GM18520 (cell line): Measurements from ENCODE around the gene XPO4.
A peak's percentile ranks its signal among the peaks of the same experiment; 100 is the strongest.
"Not testable (repeated sequence)": the region's sequence is repeated elsewhere in the genome, so short reads cannot be mapped to it uniquely, and the experiment has no call there.

ENCODE experiments used
- ATAC-seq: cut with Tn5 transposase; IDR thresholded peaks from one replicate; pipeline ENCODE4 v1.9.1; 2021; ENCODE audit not compliant: unreplicated experiment

XPO4 gene

DNA sequence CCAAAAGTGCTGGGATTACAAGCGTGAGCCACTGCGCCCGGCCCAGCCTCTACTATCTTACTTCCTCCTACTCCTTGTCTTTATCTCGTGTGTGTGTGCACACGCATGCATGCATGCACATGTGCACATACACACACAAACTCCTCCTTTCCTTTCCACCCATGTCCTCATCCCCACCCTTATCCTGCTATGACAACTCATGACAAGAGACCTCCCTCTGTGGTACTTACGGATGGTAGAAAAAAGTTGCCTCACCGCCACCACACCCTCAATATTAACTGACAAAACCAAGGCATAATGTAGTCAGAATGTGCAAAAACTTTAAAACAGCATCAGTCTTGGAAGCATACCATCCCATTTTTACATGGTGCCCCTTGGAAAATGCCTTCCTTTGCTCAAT, 112.9 kb downstream of the XPO4 start:
- no peak for ATAC-seq

DNA sequence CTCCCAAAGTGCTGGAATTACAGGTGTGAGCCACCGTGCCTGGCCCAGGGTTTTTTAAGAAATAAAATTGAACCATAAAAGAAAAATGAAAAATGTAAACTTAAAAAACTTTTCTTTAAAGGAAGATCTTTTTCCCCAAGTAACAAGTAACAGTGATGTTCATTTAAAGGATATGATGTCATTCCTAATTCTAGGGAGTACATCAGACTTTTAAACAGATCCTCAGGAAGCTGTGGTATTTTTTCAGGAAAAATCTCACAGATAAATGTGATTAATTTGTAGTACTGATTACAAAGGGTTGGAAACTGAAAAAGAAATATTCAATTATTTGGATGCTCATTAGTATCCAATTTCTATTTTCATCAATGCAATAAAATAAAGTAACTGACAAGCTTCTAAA, 114.2 kb downstream of the XPO4 start:
- no peak for ATAC-seq

DNA sequence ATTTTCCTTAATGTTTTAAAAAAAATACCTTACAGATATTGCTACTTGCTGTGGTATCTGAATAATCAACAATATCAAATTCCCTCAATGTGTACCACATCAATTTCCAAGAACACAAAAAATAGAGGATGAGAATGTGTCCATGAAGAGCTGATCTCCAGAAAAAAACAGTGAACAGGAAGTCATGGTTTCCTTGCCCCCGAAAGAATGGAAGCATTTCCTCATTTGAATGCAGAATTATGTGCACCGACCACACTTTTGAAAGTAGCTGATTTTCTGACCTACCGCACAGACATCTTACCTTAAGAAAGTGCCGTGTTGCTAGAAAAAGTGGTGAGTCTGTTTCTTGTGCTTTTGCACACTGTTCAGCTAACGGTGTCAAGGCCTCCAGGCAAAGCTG, 115.4 kb downstream of the XPO4 start:
- no peak for ATAC-seq

DNA sequence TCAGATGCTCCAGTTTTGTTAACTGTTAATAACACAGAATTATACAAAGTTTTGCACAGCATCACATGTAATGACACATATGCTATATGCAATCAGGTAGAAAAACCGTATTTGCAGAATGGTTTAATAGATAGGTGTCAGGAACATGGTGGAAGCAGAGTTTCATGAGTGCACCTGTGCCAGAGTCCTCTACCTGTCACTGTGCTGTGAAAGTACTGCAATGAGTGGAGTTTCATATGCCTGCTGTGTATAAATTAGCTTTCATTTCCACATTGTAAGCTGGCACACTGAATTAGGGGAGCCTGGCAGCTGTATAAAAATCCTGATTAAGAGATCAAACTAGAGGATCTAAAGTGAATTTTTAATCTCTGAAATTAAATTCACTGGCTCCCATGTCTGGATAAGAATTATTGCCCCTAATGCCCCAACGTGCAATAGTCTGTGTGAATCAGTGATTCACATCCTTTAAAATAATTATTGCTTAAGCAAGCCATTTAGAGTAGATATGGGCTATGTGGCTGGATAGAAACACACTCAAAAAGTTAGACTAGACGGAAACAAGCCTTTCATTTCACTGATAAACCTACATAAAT, 120.3 kb downstream of the XPO4 start:
- peak; percentile 80 for ATAC-seq

- no peak for ATAC-seq
These were observed 122.2 kb downstream of the XPO4 start for GRCh38 chr13:20780317-20780716.

DNA sequence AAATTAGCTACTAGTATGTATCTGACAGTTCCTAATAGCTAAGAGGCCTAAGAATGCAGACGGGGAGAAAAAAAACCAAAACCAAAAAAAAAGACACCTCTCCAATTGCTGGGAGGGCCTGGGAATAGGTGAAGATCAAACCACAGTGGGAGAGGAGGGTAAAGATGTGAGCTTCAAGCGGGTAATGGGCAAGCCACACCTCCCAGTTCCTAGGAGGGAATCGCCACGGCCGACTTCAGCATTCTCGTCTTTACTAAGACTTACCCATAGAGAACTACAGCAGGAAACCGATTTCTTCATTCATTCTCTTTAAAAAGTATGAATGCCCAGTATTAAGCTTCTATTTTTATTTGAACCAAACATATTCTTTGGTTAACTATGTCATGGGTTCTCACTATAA, 123.1 kb downstream of the XPO4 start:
- no peak for ATAC-seq

- no peak for ATAC-seq
These were observed 124.2 kb downstream of the XPO4 start for GRCh38 chr13:20778311-20778710.

GRCh38 chr13:20776751-20777150, 125.8 kb downstream of the XPO4 start:
- no peak for ATAC-seq

- no peak for ATAC-seq
These were observed 126.6 kb downstream of the XPO4 start for GRCh38 chr13:20775961-20776360.

DNA sequence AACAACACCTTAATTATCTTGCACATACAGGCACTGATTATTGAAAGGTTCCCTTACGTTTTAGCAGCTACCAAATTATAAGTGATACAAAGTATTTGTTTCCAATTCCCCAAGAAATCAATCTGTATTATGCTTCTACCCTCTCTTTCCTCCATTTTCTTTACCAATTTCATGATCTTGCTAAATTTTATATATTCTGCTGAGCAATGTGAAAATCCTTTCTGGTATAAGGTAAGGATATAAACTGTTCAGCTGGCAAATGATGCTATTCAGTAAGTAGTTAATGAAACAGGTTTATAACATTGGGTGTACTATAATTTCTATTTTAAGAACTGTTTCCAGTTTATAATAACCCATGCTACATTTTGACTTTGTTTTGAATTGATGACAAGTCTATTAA, 127.8 kb downstream of the XPO4 start:
- no peak for ATAC-seq

DNA sequence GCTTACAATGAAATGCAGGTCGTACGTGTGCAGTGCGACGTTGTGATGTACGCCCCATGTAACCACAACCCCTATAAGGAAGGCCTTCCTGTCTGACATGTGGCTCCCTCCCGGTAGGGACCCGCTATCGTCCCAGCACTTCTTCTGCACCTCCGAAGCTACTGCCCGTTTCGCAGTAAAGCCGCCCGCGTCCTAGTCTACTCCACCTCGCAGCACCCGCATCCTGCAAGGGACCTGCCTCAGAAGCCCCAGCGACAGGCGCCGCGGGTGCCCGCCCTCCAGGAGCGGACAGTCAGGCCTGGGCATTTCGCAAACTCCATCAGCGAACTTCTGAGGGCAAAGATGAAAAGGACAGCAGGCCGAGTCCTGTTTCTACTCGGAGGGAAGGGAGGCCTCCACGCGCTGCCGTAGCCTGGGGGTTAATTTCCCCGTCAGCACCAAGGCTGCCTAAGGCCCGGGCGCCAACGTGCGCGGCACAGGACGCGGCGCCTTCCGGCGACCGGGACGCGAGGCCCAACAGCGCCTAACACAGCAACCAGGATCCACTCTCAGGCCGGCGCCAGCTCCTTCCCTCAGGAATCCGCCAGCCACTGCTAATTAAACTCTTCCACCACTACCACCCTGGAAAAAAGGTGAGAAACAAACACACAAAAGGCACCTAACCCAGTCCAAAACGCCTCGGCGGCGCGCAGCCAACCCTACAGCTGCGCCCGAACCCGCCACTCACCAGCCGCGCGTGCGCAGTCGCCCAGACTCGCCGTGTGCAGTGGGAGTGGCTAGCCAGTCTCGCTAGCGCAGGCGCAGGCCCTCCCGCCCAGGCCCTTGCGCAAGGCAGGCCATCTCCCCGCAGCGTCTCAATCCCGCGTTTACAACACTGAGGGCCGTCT, 129.1 kb downstream of the XPO4 start, which contains the start of gene EEF1AKMT1:
EEF1AKMT1 (minus strand) TSS at position 768 of the 887 bp plus-strand sequence. CDS start 16,363 bp downstream, outside the sequence.
- peak; percentile 87 for ATAC-seq

GRCh38 chr13:20772401-20773131, 130.0 kb downstream of the XPO4 start:
- ATAC-seq: no peak

- no peak for ATAC-seq
These were observed 132.7 kb downstream of the XPO4 start for GRCh38 chr13:20769834-20770233.

- ATAC-seq: no peak
These were observed 133.5 kb downstream of the XPO4 start for GRCh38 chr13:20769091-20769490.

- ATAC-seq: no peak
These were observed 135.1 kb downstream of the XPO4 start for GRCh38 chr13:20767309-20767943.

GRCh38 chr13:20760872-20761271, 141.7 kb downstream of the XPO4 start:
- ATAC-seq: no peak

- no peak for ATAC-seq
These were observed 148.5 kb downstream of the XPO4 start for GRCh38 chr13:20754009-20754408.

DNA sequence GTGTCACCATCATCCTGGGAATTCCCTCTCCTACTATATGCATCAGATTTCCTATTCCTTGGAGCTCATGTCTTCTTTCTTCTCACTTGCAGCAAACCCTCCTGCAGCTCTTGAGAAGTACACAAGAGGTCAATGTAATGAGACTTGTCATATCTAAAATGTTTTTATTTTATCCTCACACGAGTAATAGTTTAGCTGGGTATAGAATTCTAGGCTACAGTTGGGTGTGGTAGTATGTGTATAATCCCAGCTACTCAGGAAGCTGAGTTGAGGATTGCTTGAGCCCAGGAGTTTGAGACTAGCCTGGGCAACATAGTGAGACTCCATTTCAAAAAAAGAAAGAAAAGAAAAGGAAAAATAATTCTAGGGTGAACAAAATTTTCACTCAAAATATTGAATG, 153.2 kb downstream of the XPO4 start:
- no peak for ATAC-seq

GRCh38 chr13:20743830-20744404, 158.6 kb downstream of the XPO4 start:
- not testable (repeated sequence) for ATAC-seq

- no peak for ATAC-seq
These were observed 162.5 kb downstream of the XPO4 start for GRCh38 chr13:20740021-20740420.

DNA sequence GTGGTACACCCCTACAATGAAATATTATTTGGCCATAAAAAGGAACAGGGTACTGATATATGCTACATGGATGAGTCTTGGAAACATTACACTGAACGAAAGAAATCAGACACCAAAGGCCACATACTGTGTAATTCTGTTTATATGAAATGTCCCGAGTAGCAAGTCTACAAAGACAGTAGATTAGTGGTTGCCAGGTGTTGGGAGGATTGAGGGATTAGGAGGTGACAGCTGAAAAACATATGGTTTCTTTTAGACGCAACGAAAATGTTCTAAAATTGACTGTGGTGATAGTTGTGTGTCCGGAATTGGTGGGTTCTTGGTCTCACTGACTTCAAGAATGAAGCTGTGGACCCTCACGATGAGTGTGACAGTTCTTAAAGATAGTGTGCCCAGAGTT, 163.9 kb downstream of the XPO4 start:
- no peak for ATAC-seq
